ENCODE results near the gene UBE2J2. TPM values are rescaled to one million over a fixed set of nuclear protein-coding genes. Genes with fewer than 3 reads are reported as not detected.
A peak's percentile ranks its signal among the peaks of the same experiment; 100 is the strongest.

The UBE2J2 gene
- polyA plus RNA-seq, 1 of the 3 experiments (the other 2 are of a cell fraction): 47.5 TPM

DNA sequence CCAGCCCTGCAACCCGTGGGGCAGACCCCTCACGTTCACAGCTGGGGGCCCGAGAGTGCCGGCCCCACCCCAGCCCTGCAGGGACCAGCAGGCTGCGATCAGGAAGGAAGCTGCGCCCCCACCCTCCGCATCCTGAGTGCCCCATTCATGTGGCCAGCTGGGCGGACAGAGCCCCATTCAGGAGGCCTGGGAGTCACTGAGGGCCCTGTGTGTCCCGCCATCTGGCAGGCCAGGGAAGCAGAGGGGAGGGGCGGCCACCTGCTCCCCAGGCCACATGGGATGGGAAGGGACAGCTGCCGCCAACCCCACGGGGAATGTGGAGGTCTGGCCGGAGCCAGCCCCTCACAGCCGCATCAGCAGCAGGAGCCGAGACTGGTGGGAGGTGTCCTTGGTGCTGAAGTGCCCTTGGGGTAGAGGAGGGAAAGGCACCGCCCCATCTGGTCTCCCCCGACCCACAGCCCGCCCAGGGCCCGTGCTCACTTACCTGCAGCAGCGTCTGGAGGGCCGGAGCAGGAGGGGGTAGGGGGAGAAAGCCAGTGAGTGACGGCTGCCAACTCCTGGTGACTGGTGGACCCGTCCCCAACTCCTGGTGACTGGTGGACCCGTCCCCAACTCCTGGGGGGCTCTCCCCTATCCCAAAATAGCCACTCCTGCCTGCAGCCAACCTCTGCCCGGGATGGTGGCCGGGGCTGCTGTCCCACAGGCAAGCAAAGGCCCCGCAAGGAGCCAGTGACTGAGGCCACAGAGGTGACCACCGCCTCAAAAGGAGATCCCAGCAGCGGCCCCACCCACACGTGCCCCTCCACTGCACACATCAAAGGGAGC lies 25.4 kb upstream of the UBE2J2 start:
- Histone ChIP-seq H3K27me3 (ENCODE audit: insufficient read depth) (no peaks in the 10 kb centered on the region), H3K9me2 (no peaks in the 10 kb centered on the region), H3K9me3 (no peaks in the 10 kb centered on the region), H2AFZ (ENCODE audit: low read depth) (no peak overlapping the region), H4K20me1 (ENCODE audit: insufficient read depth) (peaks cover 8% of the 10 kb centered on the region; the same call in 1 of the 2 replicates), H3F3A (replicated peaks; ENCODE audit: insufficient read depth) (no peaks in the 10 kb centered on the region), H3K4me2 (no peak overlapping the region), H3K9ac (no peak overlapping the region), H3K36me3 (replicated peaks in 1 of 2; ENCODE audit: control insufficient read depth in 1 of 2, insufficient read depth in 2 of 2, low read length in 1 of 2) (peaks cover 0 to 17% of the 10 kb centered on the region in 2 experiments), H3K27ac (ENCODE audit: low read depth in 2 of 2, low read length in 1 of 2) (peak overlapping the region in 1 of 2 experiments; percentile 43; a peak in 2 of 4 replicates), H3K4me1 (ENCODE audit: control insufficient read depth in 1 of 2, insufficient read depth in 2 of 2, low read depth in 1 of 2, low read length in 1 of 2) (peaks cover 0 to 14% of the 10 kb centered on the region in 2 experiments; a peak in 1 of 4 replicates), H3K4me3 (ENCODE audit: low read depth in 2 of 2, low read length in 1 of 2) (no peak overlapping the region), H3K79me2 (ENCODE audit: insufficient read depth) (no peaks in the 10 kb centered on the region)
- TF ChIP-seq TAF1 (IDR thresholded peaks at IDR 0.05; ENCODE audit: borderline replicate concordance, low read depth, low read length): no peak
- TF ChIP-seq NRF1 (IDR thresholded peaks at IDR 0.05; ENCODE audit: low read depth, low read length): no peak
- TF ChIP-seq, protein P1, sequence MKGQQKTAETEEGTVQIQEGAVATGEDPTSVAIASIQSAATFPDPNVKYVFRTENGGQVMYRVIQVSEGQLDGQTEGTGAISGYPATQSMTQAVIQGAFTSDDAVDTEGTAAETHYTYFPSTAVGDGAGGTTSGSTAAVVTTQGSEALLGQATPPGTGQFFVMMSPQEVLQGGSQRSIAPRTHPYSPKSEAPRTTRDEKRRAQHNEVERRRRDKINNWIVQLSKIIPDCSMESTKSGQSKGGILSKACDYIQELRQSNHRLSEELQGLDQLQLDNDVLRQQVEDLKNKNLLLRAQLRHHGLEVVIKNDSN (IDR thresholded peaks at IDR 0.05; ENCODE audit: borderline replicate concordance, low read depth): no peak
- TF ChIP-seq, protein P2, sequence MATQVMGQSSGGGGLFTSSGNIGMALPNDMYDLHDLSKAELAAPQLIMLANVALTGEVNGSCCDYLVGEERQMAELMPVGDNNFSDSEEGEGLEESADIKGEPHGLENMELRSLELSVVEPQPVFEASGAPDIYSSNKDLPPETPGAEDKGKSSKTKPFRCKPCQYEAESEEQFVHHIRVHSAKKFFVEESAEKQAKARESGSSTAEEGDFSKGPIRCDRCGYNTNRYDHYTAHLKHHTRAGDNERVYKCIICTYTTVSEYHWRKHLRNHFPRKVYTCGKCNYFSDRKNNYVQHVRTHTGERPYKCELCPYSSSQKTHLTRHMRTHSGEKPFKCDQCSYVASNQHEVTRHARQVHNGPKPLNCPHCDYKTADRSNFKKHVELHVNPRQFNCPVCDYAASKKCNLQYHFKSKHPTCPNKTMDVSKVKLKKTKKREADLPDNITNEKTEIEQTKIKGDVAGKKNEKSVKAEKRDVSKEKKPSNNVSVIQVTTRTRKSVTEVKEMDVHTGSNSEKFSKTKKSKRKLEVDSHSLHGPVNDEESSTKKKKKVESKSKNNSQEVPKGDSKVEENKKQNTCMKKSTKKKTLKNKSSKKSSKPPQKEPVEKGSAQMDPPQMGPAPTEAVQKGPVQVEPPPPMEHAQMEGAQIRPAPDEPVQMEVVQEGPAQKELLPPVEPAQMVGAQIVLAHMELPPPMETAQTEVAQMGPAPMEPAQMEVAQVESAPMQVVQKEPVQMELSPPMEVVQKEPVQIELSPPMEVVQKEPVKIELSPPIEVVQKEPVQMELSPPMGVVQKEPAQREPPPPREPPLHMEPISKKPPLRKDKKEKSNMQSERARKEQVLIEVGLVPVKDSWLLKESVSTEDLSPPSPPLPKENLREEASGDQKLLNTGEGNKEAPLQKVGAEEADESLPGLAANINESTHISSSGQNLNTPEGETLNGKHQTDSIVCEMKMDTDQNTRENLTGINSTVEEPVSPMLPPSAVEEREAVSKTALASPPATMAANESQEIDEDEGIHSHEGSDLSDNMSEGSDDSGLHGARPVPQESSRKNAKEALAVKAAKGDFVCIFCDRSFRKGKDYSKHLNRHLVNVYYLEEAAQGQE (IDR thresholded peaks at IDR 0.05; ENCODE audit: low read depth, low read length): peak; percentile 91
- peak; percentile 30; the same call in 1 of the 2 replicates for TF ChIP-seq MXI1 (IDR thresholded peaks at IDR 0.05; ENCODE audit: low read depth, low read length)
- TF ChIP-seq TCF12 (IDR thresholded peaks at IDR 0.05): no peak
- no peak for TF ChIP-seq FOXM1 (IDR thresholded peaks at IDR 0.05; ENCODE audit: low read depth)
- TF ChIP-seq, protein P3, sequence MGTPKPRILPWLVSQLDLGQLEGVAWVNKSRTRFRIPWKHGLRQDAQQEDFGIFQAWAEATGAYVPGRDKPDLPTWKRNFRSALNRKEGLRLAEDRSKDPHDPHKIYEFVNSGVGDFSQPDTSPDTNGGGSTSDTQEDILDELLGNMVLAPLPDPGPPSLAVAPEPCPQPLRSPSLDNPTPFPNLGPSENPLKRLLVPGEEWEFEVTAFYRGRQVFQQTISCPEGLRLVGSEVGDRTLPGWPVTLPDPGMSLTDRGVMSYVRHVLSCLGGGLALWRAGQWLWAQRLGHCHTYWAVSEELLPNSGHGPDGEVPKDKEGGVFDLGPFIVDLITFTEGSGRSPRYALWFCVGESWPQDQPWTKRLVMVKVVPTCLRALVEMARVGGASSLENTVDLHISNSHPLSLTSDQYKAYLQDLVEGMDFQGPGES (IDR thresholded peaks at IDR 0.05; ENCODE audit: low read depth, low read length): no peak
- no peak for TF ChIP-seq RAD21 (IDR thresholded peaks at IDR 0.05; ENCODE audit: low read length)
- TF ChIP-seq, protein P4, sequence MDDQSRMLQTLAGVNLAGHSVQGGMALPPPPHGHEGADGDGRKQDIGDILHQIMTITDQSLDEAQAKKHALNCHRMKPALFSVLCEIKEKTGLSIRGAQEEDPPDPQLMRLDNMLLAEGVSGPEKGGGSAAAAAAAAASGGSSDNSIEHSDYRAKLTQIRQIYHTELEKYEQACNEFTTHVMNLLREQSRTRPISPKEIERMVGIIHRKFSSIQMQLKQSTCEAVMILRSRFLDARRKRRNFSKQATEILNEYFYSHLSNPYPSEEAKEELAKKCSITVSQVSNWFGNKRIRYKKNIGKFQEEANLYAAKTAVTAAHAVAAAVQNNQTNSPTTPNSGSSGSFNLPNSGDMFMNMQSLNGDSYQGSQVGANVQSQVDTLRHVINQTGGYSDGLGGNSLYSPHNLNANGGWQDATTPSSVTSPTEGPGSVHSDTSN (IDR thresholded peaks at IDR 0.05): no peak
- TF ChIP-seq EP300 (IDR thresholded peaks at IDR 0.05; ENCODE audit: borderline replicate concordance in 1 of 2, low read depth in 1 of 2, low read length in 1 of 2): no peak
- no peak for TF ChIP-seq FOXJ3 (CRISPR knock-in tag; IDR thresholded peaks at IDR 0.05)
- peak; percentile 32 for TF ChIP-seq CHD2 (IDR thresholded peaks at IDR 0.05; ENCODE audit: low read length, partially characterized antibody)
- TF ChIP-seq, protein P5, sequence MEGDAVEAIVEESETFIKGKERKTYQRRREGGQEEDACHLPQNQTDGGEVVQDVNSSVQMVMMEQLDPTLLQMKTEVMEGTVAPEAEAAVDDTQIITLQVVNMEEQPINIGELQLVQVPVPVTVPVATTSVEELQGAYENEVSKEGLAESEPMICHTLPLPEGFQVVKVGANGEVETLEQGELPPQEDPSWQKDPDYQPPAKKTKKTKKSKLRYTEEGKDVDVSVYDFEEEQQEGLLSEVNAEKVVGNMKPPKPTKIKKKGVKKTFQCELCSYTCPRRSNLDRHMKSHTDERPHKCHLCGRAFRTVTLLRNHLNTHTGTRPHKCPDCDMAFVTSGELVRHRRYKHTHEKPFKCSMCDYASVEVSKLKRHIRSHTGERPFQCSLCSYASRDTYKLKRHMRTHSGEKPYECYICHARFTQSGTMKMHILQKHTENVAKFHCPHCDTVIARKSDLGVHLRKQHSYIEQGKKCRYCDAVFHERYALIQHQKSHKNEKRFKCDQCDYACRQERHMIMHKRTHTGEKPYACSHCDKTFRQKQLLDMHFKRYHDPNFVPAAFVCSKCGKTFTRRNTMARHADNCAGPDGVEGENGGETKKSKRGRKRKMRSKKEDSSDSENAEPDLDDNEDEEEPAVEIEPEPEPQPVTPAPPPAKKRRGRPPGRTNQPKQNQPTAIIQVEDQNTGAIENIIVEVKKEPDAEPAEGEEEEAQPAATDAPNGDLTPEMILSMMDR (IDR thresholded peaks at IDR 0.05): no peak
- peak; percentile 65 for DNase-seq
- POLR2A ChIA-PET: no interaction called here
- CTCF ChIA-PET: interaction anchor here (1.1 to 2.8 kb wide), 5 partner anchors 7 to 266 kb away, joined by 3 to 10 read pairs (median 4); no protein-coding TSS in a partner anchor
- WGBS (ENCODE audit: low lambda C conversion rate): no CpG with 5 or more reads among the region's 30 CpGs

Data from SK-N-SH (cell line).